ENCODE results near the gene UFSP1. TPM values are rescaled to one million over a fixed set of nuclear protein-coding genes. Genes with fewer than 3 reads are reported as not detected.
A peak's percentile ranks its signal among the peaks of the same experiment; 100 is the strongest.
"Not testable (repeated sequence)": the region's sequence is repeated elsewhere in the genome, so short reads cannot be mapped to it uniquely, and the experiment has no call there.

Gene UFSP1
- total and polyA plus RNA-seq, 8 donors: 0.87 to 4.4 (median 1.7) TPM

- TF ChIP-seq, protein P1, sequence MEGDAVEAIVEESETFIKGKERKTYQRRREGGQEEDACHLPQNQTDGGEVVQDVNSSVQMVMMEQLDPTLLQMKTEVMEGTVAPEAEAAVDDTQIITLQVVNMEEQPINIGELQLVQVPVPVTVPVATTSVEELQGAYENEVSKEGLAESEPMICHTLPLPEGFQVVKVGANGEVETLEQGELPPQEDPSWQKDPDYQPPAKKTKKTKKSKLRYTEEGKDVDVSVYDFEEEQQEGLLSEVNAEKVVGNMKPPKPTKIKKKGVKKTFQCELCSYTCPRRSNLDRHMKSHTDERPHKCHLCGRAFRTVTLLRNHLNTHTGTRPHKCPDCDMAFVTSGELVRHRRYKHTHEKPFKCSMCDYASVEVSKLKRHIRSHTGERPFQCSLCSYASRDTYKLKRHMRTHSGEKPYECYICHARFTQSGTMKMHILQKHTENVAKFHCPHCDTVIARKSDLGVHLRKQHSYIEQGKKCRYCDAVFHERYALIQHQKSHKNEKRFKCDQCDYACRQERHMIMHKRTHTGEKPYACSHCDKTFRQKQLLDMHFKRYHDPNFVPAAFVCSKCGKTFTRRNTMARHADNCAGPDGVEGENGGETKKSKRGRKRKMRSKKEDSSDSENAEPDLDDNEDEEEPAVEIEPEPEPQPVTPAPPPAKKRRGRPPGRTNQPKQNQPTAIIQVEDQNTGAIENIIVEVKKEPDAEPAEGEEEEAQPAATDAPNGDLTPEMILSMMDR (IDR thresholded peaks at IDR 0.05): no peak
- H3K9me3 ChIP-seq: no peaks in the 10 kb centered on the region
- H3K4me3 ChIP-seq: no peak overlapping the region
- peaks cover 0 to 23% of the 10 kb centered on the region in 2 donors for H3K4me1 ChIP-seq
- ATAC-seq (no peak), DNase-seq (no peak)
- intact Hi-C loops (cut with DNase I): loop anchor here in 1 of 2 donors (10.0 kb wide), 1 partner anchor 152 kb away; the partner anchor contains the start of gene POP7
- no peaks in the 10 kb centered on the region for H3K27me3 ChIP-seq
- no peak overlapping the region for H3K27ac ChIP-seq
- H3K36me3 ChIP-seq: peaks cover 0 to 68% of the 10 kb centered on the region in 2 donors
These were observed 32.6 kb downstream of the UFSP1 start for GRCh38 chr7:100856871-100857282.

GRCh38 chr7:100855515-100855914 is 34.0 kb downstream of the UFSP1 start:
- peaks cover 0 to 26% of the 10 kb centered on the region in 2 donors for H3K4me1 ChIP-seq
- TF ChIP-seq, protein P1 (IDR thresholded peaks at IDR 0.05): no peak
- intact Hi-C loops (cut with DNase I): loop anchor here in 1 of 2 donors (10.0 kb wide), 1 partner anchor 151 kb away; the partner anchor contains the start of gene POP7

GRCh38 chr7:100854899-100855298 is 34.6 kb downstream of the UFSP1 start:
- not testable (repeated sequence) for ATAC-seq, H3K9me3 ChIP-seq, H3K27ac ChIP-seq, H3K27me3 ChIP-seq, H3K4me3 ChIP-seq, DNase-seq
- intact Hi-C loops (cut with DNase I): loop anchor here in 1 of 2 donors (5.0 to 10.0 kb wide), 2 partner anchors 53 to 150 kb away; partner anchors contain the start of gene POP7
- peaks cover 0 to 48% of the 10 kb centered on the region in 2 donors for H3K36me3 ChIP-seq
- H3K4me1 ChIP-seq: peaks cover 0 to 26% of the 10 kb centered on the region in 2 donors

More at GRCh38 chr7:100855515-100855914, 34.0 kb downstream of the UFSP1 start:
- Histone ChIP-seq H3K27me3 (no peaks in the 10 kb centered on the region), H3K36me3 (peaks cover 0 to 54% of the 10 kb centered on the region in 2 donors), H3K4me3 (no peak overlapping the region), H3K27ac (no peak overlapping the region), H3K9me3 (no peaks in the 10 kb centered on the region)
- ATAC-seq (no peak), DNase-seq (no peak)

- DNase-seq (no peak), ATAC-seq (no peak)
- TF ChIP-seq, protein P1 (IDR thresholded peaks at IDR 0.05): no peak
- intact Hi-C loops (cut with DNase I): loop anchor here in 1 of 2 donors (5.0 to 10.0 kb wide), 2 partner anchors 52 to 150 kb away; partner anchors contain the start of gene POP7
- Histone ChIP-seq H3K36me3 (peaks cover 0 to 42% of the 10 kb centered on the region in 2 donors), H3K4me3 (peak overlapping the region in 1 of 2 donors; percentile 86), H3K27me3 (no peaks in the 10 kb centered on the region), H3K27ac (no peak overlapping the region), H3K4me1 (peaks cover 0 to 26% of the 10 kb centered on the region in 2 donors), H3K9me3 (no peaks in the 10 kb centered on the region)
These were observed 35.2 kb downstream of the UFSP1 start for GRCh38 chr7:100854146-100854895.

DNA sequence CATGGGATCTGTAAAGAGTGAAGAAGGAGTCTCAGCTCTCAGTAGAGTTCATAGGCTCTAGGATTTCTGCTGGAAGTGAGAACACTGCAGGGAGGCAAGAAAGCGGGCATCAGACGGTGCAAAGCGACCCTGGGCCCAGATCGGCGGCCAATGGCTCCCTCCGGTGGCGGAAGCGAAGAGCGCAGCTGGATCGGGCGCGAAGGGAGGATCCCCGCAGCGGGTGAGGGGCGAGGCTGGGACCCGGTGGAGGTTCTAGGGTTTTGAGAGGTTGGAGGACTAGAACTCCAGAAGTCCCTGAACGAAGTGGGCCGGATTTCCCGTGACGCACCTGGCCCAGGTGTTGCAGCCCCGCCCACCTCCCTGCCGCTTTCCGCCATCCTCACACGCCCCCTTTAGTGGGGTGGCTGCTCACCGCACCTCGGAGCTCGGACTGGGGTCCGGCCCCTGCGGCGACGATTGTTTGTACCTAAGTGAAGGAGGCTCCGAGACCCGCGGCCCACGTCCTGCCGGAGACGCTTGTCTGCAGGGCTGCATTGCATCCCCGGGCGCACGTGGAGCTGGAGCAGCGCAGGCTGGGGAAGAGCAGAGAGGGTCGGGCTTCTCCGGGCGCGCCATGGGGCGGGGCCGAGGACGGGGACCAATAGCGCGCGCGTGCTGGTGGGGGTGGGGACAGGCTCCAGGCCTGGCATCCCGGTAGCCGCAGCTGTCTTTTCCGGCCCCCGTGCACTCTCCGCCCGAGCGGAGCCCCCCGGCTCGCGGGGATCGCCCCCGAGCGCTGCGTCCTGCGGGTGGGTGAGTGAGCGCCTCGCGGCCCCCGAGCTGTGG is 37.3 kb downstream of the UFSP1 start, which contains the start of gene SLC12A9:
SLC12A9 (plus strand) TSS at position 666 of the 825 bp plus-strand sequence. CDS start 1,485 bp downstream, outside the sequence.
- TF ChIP-seq, protein P1 (IDR thresholded peaks at IDR 0.05): peak; percentile 88 to 92
- Histone ChIP-seq H3K4me3 (peak within 1 kb of the TSS; percentile 86 to 87), H3K27me3 (no peaks in the 10 kb centered on the region), H3K4me1 (peaks cover 0 to 26% of the 10 kb centered on the region in 2 donors), H3K27ac (peak within 1 kb of the TSS in 1 of 2 donors; percentile 87), H3K9me3 (no peaks in the 10 kb centered on the region), H3K36me3 (peaks cover 0 to 22% of the 10 kb centered on the region in 2 donors)
- intact Hi-C loops (cut with DNase I): loop anchor here in 1 of 2 donors (5.0 to 10.0 kb wide), 2 partner anchors 50 to 147 kb away; partner anchors contain the start of gene POP7
- DNase-seq (peak; percentile 89 to 98 (median 94)), ATAC-seq (peak; percentile 100)
